GM21447 (cell line): ENCODE measurements around the gene FCGBP.
"Not testable (repeated sequence)": the region's sequence is repeated elsewhere in the genome, so short reads cannot be mapped to it uniquely, and the experiment has no call there.

Source experiments
- ATAC-seq: cut with Tn5 transposase; IDR thresholded peaks from one replicate; pipeline ENCODE4 v1.9.1; 2021; ENCODE audit not compliant: unreplicated experiment

The FCGBP gene

GRCh38 chr19:39934584-39935363 lies at the start of gene FCGBP:
FCGBP (minus strand) TSS chr19:39934634.
- ATAC-seq, result no peak

DNA sequence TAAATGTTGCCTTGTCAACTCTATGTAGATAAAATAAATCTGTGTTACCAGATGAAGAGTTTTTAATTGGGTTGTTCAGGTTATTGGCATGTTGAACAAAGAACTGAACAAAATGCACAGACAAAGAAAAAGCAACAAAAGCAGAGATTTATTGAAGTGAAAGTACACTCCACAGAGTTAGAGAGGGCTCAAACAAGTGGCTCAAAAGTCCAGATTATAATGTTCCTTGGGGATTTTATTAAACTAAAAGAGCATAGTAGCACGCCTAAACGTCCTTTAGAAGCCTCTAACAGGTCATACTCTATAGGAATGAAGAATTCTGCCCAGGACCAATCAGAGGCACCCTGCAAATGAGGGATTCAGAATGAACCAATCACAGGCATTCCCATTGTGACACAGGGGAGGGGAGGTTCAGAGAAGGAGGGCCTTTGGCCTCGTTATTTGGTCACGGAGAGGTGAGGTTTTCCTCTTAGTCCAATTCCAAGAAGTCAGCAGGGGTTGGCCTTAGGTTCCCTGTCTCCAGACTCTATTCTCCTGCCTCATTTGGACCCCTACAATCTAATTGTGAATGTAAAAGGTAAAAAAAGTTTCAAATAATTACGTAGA lies 49.4 kb upstream of the FCGBP start:
- no peak for ATAC-seq

GRCh38 chr19:39982883-39983282 lies 48.4 kb upstream of the FCGBP start:
- ATAC-seq, result no peak

DNA sequence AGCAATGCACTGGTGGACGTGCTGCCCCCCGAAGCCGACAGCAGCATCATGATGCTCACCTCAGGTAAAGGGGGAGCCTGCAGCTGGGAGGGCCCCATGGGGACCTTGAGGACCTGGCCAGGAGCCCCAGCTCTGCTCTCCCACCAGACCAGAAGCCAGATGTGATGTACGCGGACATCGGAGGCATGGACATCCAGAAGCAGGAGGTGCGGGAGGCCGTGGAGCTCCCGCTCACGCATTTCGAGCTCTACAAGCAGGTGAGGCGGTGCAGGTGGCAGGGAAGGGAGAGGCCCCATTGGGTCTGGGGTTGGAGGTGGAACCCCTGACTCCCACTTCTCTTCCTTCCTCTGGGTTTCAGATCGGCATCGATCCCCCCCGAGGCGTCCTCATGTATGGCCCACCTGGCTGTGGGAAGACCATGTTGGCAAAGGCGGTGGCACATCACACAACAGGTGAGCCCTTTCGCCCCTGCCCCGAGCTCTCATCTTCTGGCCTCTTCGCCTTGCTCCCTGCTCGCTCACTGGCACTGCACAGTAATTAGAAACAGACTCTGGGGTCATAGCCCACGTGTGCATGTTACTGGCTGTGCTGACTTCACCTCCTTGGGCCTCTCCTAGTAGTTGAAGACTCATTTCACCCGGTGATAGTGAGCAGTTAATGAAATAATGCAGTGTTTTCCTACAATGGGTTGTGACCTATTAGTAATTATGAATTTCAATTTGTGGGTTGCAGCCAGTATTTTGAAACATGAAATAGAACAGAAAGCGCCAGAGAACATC lies 40.1 kb upstream of the FCGBP start:
- ATAC-seq, result no peak

GRCh38 chr19:39971380-39972035 lies 37.1 kb upstream of the FCGBP start:
- ATAC-seq, result no peak

- ATAC-seq, result peak; percentile 94
Measured at GRCh38 chr19:39970675-39971379, 36.4 kb upstream of the FCGBP start, which contains the start of gene PSMC4. PSMC4 (plus strand) TSS chr19:39971165; CDS start chr19:39971203, 38 bp downstream.

GRCh38 chr19:39970425-39970674 lies 35.9 kb upstream of the FCGBP start:
- peak; percentile 10 for ATAC-seq

DNA sequence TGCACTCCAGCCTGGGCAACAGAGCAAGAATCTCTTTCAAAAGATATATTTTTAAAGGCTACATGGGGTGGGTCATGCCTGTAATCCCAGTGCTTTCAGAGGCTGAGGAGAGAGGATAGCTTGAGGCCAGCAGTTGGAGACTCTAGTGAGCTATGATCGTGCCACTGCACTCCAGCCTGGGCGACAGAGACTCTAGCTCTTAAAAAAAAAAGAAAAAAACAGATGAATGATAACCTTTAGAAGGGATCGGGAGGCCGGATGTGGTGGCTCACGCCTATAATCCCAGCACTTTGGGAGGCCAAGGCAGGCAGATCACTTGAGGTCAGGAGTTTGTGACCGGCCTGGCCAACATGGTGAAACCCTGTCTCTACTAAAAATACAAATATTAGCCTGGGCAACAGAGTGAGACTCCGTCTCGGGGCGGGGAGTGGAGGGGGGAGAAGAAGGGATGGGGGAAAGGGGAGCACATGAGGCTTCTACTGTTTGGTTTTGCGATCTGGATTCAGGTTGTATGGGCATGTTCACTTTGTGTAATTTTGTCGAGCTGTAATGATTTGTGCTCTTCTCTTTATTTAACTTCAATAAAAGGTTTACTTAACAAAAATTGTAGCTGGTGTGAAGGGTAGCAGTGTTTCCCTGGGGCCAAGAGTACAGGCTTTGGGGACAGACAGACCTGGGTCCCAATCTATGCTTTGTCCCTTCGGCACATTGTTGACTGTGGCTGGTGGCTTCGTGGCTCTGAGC lies 35.4 kb upstream of the FCGBP start:
- ATAC-seq, result no peak

DNA sequence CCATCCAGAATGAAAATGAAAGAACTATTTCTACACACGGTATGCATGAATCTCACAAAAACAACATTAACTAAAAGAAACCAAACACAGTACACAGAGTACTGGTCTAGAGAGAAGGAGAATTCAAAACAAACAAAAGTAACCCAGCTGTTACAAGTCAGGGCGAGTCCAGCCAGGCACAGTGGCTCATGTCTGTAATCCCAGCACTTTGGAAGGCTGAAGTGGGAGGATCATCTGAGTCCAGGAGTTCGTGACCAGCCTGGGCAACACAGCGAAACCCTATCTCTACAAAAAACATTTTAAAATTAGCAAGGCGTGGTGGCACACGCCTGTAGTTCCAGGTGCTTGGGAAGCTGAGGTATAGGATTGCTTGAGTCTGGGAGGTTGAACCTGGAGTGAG lies 34.8 kb upstream of the FCGBP start:
- no peak for ATAC-seq

DNA sequence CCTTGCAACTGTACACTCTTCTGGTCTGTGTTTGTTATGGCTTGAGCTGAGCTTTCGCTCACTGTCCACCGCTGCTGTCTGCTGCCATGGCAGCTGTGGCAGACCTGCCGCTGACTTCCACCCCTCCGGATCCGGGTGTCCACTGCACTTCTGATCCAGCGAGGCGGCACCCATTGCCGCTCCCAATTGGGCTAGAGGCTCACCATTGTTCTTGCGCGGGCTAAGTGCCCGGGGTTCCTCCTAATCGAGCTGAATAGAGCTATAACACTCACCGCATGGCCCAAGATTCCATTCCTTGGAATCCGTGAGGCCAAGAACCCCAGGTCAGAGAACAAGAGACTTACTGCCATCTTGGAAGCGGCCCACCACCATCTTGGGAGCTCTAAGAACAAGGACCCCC lies 34.4 kb upstream of the FCGBP start:
- ATAC-seq, result no peak

GRCh38 chr19:39967561-39967960 lies 33.1 kb upstream of the FCGBP start:
- ATAC-seq, result no peak

GRCh38 chr19:39966617-39967016 lies 32.2 kb upstream of the FCGBP start:
- ATAC-seq, result no peak

DNA sequence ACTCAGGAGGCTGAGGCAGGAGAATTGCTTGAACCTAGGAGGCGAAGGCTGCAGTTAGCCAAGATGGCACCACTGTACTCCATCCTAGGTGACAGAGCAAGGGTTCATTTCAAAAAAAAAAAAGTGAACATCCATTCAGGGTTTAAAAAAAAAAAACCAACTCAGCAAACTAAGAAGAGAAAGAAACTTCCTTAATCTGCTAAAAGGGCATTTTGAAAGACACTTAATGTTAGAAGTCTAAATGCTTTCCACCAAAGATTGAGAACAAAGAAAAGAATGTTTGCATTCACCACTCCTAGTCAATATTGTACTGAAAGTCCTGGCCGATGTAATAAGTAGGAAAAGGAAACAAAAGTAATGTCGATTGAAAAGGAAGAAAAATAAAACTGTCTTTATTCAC lies 29.5 kb upstream of the FCGBP start:
- no peak for ATAC-seq

DNA sequence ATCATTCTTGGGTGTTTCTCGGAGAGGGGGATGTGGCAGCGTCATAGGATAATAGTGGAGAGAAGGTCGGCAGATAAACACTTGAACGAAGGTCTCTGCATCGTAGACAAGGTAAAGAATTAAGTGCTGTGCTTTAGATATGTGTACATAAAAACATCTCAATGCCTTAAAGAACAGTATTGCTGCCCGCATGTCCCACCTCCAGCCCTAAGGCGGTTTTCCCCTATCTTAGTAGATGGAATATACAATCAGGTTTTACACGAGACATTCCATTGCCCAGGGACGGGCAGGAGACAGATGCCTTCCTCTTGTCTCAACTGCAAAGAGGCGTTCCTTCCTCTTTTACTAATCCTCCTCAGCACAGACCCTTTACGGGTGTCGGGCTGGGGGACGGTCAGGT lies 25.0 kb upstream of the FCGBP start:
- ATAC-seq, result not testable (repeated sequence)

DNA sequence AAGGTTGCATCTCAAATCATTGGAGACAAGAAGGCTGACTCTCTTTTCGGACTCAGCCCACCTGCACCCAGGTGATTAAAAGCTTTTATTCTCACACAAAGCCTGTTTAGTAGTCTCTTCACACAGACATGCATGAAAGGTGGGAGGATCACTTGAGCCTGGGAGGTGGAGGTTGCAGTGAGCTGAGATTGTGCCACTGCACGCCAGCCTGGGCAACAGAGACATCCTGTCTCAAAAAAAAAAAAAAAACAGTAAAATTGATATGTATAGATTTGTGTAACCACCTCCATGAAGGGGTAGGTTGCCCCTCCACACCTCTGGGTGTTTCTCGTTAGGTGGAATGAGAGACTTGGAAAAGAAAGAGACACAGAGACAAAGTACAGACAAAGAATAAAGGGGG lies 24.5 kb upstream of the FCGBP start:
- ATAC-seq, result not testable (repeated sequence)

DNA sequence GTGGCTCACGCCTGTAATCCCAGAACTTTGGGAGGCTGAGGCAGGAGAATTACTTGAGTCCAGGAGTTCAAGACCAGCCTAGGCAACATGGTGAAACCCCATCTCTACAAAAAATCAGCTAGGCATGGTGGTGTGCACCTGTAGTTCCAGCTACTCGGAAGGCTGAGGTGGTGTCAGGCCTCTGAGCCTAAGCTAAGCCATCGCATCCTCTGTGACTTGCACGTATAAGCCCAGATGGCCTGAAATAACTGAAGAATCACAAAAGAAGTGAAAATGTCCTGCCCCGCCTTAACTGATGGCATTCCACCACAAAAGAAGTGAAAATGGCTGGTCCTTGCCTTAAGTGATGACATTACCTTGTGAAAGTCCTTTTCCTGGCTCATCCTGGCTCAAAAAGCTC lies 23.5 kb upstream of the FCGBP start:
- ATAC-seq, result not testable (repeated sequence)

DNA sequence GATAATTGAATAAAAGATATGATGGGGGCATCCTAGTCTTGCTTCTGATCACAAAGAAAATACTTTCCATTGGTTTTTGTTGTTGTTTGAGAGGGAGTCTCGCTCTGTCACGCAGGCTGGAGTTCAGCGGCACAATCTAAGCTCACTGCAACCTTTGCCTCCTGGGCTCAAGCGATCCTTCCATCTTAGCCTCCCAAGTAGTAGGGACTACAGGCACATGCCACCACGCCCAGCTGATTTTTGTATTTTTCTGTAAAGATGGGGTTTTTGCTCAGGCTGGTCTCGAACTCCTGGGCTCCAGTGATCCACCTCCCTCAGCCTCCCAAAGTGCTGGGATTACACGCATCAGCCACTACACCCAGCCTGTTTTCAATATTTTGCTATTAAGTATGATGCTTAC lies 19.5 kb upstream of the FCGBP start:
- ATAC-seq, result no peak

- ATAC-seq, result no peak
Measured at GRCh38 chr19:39951686-39952085, 17.3 kb upstream of the FCGBP start.

- no peak for ATAC-seq
Measured at GRCh38 chr19:39951065-39951650, 16.7 kb upstream of the FCGBP start.
